ENCODE results near the gene DNAAF3.
"Not testable (repeated sequence)": the region's sequence is repeated elsewhere in the genome, so short reads cannot be mapped to it uniquely, and the experiment has no call there.

The DNAAF3 gene

GRCh38 chr19:55175117-55175867 lies 8.9 kb upstream of the DNAAF3 start:
- no peak for DNase-seq

GRCh38 chr19:55174425-55175116 lies 8.2 kb upstream of the DNAAF3 start:
- no peak for DNase-seq

DNA sequence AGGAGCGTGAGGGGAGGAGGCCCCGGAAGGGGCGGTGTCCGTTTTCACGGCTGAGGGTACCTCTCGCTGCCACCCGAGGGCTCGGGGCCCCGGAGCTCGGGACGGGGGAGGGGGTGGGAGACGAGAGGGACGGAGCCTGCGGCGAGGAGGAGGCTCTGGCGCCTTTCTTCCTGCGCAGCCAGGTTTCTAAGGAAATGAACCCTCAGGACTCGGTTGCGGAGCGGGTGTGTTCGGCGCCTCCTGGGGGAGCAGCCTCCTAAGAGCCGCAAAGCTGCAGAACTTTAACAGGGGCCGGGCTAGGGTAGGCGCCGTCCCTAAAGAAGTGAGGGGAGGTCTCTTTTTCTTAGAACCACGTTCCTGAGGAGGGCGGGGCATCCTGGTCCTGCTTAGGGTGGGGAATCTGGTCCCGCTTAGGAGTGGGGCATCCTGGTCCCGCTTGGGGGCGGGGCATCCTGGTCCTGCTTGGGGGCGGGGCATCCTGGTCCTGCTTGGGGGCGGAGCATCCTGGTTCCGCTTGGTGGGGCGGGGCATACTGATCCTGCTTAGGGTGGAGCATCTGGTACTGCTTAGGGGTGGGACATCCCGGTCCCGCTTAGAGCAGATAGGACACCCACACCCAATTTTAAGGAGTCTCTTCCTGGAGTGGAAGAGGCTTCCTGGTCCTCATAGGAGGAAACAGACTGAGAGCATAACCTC lies 7.4 kb upstream of the DNAAF3 start:
- peak; percentile 79 to 80 for DNase-seq

DNA sequence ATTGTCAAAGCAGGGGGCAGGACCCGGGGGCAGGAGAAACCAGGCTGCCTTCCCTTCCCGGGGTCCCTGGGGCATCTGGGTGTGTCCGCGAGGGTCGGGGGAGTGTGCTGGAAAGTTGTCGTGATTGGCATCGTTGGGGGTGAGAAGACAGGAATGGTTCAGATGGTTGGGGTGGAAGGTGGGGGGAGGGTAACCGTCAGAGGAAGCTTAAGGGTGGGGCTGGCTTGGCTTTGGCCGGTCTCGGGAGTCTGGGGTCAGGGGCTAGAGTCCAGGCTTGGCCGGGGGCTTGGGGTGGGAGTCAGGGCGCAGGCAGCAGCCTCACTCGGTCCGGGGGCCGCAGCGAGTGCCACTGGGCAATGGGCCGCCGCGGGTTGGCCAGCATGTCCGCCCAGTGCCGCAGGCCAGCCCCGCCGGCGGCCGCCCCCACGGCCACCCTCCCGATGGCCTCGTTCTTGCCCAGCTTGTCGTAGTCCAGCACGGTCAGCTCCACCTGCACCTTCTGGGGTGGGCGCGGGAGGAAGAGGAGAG lies 6.8 kb upstream of the DNAAF3 start:
- no peak for DNase-seq

DNA sequence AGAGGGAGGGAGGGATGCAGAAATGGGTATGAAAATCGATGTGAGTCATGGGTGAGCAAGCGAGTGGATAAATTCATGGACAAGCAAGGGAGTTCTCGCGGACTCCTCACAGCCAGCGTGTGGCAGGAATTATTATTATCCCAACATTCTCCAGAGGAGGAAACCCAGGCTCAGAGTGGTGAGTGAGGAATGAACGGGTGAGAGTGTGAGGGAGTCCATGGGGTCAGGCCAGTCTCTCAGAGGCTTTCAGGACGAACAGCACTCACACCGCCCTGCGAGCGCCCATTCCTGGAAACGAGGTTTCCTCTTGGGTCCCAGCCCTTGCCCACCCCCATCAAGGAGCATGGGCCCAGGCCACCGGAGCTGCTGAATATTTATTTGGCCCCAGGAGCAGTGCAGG lies 6.3 kb upstream of the DNAAF3 start:
- no peak for DNase-seq

DNA sequence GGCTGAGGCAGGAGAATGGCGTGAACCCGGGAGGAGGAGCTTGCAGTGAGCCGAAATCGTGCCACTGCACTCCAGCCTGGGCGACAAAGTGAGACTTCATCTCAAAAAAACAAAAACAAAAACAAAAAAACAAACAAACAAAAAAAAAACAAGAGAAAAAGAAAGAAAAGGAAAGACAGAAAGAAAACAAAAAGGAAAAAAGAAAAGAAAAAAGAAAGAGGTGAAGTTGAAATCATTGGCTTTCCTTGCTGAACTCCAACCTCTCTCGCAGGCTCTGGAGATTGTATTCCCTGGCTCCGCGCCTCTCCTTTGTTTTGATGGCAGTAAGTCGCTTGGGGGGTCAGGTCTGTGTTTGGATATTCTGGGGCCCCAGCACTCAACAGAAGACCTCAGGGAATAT lies 5.9 kb upstream of the DNAAF3 start:
- DNase-seq: not testable (repeated sequence)

DNA sequence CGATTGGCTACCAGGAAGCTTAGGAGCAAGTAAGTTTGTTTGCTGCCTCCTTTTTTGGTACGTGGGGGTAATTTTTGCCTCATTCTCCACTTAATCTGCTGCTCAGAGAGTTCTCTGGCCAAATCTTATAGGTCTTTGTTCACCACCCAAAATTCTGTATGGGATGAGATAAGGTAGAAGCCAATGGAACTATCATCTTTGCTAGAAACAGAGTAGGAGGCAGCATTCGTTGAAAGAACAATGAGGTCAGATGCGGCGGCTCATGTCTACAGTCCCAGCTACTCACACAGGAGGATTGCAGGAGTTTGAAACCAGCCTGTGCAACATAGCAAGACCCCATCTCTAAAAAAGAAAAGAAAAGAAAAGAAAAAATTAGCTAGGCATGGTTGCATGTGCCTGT lies 5.0 kb upstream of the DNAAF3 start:
- no peak for DNase-seq

GRCh38 chr19:55169136-55169535 lies 2.7 kb upstream of the DNAAF3 start:
- DNase-seq: no peak

DNA sequence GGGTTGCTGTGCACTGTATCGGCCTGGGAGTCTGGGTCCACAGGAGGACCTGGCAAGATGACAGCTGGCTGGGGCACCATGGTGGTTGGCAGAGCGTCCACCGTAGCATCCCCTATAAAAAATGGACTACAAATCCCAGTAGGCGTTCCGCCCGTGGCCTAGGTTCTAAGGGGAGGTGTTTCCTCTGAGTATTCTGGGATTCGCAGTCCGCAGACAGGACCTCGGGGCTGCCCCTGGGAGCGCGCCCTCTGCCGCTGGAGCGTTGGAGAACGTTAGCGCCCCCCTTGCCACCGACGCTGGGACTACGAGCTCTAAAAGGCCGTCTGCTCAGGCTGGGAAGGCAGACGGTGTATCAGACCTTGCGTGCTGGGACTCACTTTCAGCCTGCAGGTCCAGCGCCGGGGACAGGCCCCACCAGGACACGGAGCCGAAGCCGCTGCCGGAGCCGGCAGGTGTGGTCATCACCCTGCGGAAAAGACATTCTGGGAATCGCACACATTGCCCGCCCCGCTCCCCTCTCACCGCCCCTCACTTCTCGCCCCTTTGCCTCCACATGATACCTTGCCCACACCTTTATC lies 372 bp downstream of the DNAAF3 start:
- DNase-seq: peak; percentile 67 to 69

GRCh38 chr19:55161571-55162322 lies 4.7 kb downstream of the DNAAF3 start:
- no peak for DNase-seq

- no peak for DNase-seq
Observed at GRCh38 chr19:55160986-55161365, 5.4 kb downstream of the DNAAF3 start.

GRCh38 chr19:55160128-55160985 lies 6.1 kb downstream of the DNAAF3 start:
- peak; percentile 93 to 95 for DNase-seq

GRCh38 chr19:55158848-55159749 lies 7.3 kb downstream of the DNAAF3 start:
- no peak for DNase-seq

DNA sequence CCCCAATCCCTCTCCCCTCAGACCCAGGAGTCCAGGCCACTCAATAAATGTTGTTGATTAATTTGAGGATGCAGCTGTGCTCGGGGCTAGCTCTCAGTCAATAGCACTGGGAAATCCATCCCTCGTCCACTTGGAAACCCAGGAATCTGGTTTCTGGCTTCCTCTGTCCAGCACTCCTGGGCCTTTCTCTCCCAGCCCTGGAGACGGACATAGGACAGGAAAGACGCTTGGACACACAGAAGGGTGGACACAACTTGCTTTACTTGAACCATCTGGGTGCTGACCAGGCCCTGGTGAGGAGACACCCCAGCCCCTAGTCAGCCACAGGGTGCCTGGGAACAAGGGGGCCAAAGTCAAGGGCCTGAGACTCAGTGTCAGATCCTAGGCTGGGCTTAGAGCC lies 8.0 kb downstream of the DNAAF3 start:
- DNase-seq: no peak

DNA sequence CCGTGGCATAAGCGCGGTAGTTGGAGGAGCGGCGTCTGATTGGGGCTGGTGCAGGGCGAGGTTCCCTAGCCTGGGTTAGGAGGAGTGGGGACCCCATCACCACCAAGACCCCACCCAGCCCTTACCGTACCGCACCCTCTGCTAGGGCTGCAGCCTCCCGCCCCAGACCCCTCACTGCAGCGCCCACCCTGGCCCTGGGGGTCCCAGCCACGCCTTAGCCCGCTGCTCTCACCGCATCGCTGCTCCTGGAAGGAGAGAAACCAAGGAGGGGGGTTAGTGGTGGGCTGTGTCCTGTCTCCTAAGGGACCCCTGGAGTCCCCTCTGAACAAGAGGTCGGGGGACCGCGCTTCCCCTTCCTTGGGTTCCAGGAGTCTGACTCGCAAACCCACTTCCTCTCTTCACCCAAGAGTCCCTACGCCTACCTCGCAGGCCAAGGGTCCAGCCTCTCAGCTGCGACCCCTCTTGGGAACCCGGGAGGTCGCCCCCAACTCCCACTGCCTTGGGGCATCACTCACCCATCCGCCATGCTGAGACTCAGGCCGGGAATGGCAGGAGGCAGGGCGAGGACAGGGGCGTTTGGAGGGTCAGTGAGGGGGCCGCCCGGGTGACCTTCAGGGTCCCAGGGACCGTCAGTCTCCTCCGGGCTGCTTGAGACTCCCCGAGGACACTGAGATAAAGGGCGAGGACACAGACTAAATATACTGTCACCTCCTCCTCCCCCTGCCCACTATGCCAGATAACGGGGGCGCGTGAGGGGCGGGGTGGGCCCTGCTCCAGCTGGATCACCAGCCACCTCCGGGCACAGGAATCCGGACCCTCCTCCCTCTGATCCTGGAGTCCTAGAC lies 9.1 kb downstream of the DNAAF3 start, which contains the start of gene TNNI3:
Gene TNNI3 (minus strand): TSS at position 669 of the 845 bp plus-strand sequence. CDS start 143 bp downstream, at position 526.
- DNase-seq: no peak

DNA sequence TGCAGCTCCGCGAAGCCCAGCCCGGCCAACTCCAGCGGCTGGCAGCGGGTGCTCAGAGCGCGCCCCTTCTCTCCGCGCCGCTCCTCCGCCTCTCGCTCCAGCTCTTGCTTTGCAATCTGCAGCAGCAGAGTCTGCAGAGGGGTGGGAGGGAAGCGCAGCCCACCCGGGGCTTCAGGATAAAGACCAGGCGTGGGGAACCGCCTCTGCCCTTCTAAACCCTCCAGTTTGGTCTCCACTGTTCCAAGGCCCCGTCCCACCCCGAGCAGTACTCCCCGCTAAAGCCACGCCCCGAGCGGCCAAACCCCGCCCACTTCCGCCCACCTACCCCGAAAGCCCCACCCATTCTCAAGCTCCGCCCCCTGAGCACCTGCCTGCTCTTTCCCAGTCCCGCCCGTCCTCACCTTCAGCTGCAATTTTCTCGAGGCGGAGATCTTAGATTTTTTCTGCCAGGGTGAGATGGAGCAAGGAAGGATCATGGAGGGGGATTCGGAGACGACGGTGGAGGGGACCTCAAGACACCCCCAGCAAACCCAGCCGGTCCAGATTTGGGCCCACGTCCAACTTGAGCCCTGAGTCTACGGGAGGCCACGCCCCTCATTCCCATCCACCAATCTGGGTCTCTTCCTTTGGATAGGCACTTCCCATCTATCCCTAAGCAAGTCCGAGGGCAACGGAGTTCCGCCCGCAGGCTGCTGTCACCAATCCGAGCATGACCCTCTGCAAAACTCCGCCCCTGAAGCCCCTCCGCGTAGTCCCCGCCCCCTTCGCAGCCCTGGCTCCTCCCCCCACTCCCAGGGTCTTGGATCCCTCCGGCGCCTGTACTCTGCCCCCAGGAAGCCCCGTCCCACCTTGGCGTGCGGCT lies 10.0 kb downstream of the DNAAF3 start:
- peak; percentile 71 to 74 for DNase-seq

DNA sequence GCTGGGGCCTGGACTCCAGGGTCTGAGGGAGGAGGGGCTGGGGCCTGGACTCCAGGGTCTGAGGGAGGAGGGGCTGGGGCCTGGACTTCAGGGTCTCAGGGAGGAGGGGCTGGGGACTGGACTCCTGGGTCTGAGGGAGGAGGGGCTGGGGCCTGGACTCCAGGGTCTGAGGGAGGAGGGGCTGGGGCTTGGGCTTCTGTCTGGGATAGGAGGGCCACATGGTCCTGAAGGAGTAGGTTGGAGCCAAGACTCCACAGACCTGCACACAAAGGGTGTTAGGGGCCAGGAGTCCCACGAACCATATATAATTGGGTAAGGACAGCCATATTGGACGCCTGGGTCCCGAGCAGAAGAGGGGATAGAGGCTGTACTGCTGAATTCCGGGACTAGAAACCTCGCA lies 10.6 kb downstream of the DNAAF3 start:
- DNase-seq: not testable (repeated sequence)

GRCh38 chr19:55153652-55154264 lies 12.7 kb downstream of the DNAAF3 start:
- DNase-seq: no peak
